Endothelial cell of umbilical vein (primary cell): Measurements from ENCODE around the gene UTRN. TPM values are rescaled to one million over a fixed set of nuclear protein-coding genes. Genes with fewer than 3 reads are reported as not detected.

Source experiments
- BruUV-seq: library from RNA; stranded (reverse); fragments of 400-500 nt; replicated peaks from 2 replicates; lab custom pipeline; 2021; lab: Mats Ljungman, UMichigan
- CTCF ChIA-PET: fragments of 300-600, 350-600 bp; sonication (Branson Sonifier 250); formaldehyde crosslinking; loops from one replicate; lab custom pipeline; 2021; ENCODE audit warnings: antibody characterized with exemption, inconsistent platforms; lab: Charles Lee
- POLR2A ChIA-PET: fragments of 300-600, 350-600 bp; sonication (Branson Sonifier 250); formaldehyde crosslinking; loops from one replicate; lab custom pipeline; 2021; ENCODE audit warnings: antibody characterized with exemption, inconsistent platforms; lab: Charles Lee
- DNase-seq: peaks from one replicate; pipeline ENCODE4 v3.0.0-alpha.2; 2011; ENCODE audit warnings: low read depth, low spot score
- FAIRE-seq: peaks from 2 replicates; lab custom pipeline; 2011; peaks lifted over from hg19 to GRCh38; lab: Jason Lieb, UNC
- H2AFZ ChIP-seq: 2 replicates; pipeline ENCODE4 v1.6.0; 2012; ENCODE audit warnings: low read depth, low read length, control low read depth, inconsistent platforms
- H3K27ac ChIP-seq: 2 replicates; pipeline ENCODE4 v1.5.1; 2011; ENCODE audit warnings: low read depth, mild to moderate bottlenecking, control low read depth, low read length, moderate library complexity; ENCODE audit not compliant: insufficient read depth
- H3K27me3 ChIP-seq, 2 experiments: 2 replicates each; pipeline versions ENCODE4 v1.6.0 to v1.6.1; 2011; ENCODE audit warnings: low read length in 2 of 2, mixed read lengths in 1 of 2; ENCODE audit not compliant: control insufficient read depth in 2 of 2, insufficient read depth in 2 of 2
- H3K36me3 ChIP-seq, 2 experiments: 2 replicates in 1 of 2; 3 replicates in 1 of 2; pipeline ENCODE4 v1.5.1; 2011; ENCODE audit warnings: low read length in 2 of 2, mild to moderate bottlenecking in 1 of 2, moderate library complexity in 1 of 2; ENCODE audit not compliant: control insufficient read depth in 2 of 2, insufficient read depth in 2 of 2; ENCODE audit errors: extremely low read depth in 1 of 2
- H3K4me1 ChIP-seq: 3 replicates; pipeline ENCODE4 v1.5.1; 2011; ENCODE audit warnings: mild to moderate bottlenecking, low read length; ENCODE audit not compliant: control insufficient read depth, insufficient read depth; ENCODE audit errors: extremely low read depth
- H3K4me2 ChIP-seq: 2 replicates; pipeline ENCODE4 v1.6.1; 2011; ENCODE audit warnings: low read length, control low read depth, mixed read lengths; ENCODE audit not compliant: insufficient read depth
- H3K4me3 ChIP-seq, 3 experiments: fragments of 200-600 bp in 1 of 3; sonication (generic), shearing (Covaris generic) in 1 of 3; replicated peaks in 1 of 3; 2 replicates each; pipeline ENCODE4 v1.5.1; 2011 to 2016; ENCODE audit warnings: control low read depth in 3 of 3, low read length in 3 of 3, mild to moderate bottlenecking in 2 of 3, inconsistent platforms in 1 of 3, low read depth in 1 of 3, moderate library complexity in 1 of 3; ENCODE audit not compliant: insufficient read depth in 1 of 3
- H3K79me2 ChIP-seq: 2 replicates; pipeline ENCODE4 v1.6.0; 2012; ENCODE audit warnings: low read length, inconsistent platforms; ENCODE audit not compliant: control insufficient read depth, insufficient read depth
- H3K9ac ChIP-seq: replicated peaks from 2 replicates; pipeline ENCODE3; 2011; ENCODE audit warnings: low read length, control low read depth; ENCODE audit not compliant: insufficient read depth; ENCODE audit errors: extremely low read depth
- H3K9me1 ChIP-seq: replicated peaks from 3 replicates; pipeline ENCODE4 v1.6.0; 2011; ENCODE audit warnings: mild to moderate bottlenecking, low read length; ENCODE audit not compliant: control insufficient read depth, insufficient read depth; ENCODE audit errors: extremely low read depth
- H3K9me3 ChIP-seq: replicated peaks from 2 replicates; pipeline ENCODE4 v1.5.1; 2012; ENCODE audit warnings: low read length, inconsistent platforms; ENCODE audit not compliant: control insufficient read depth, insufficient read depth
- H4K20me1 ChIP-seq: replicated peaks from 2 replicates; pipeline ENCODE3; 2011; ENCODE audit warnings: mild to moderate bottlenecking, low read length; ENCODE audit not compliant: control insufficient read depth, insufficient read depth; ENCODE audit errors: extremely low read depth
- CTCF ChIP-seq, 2 donors: IDR thresholded peaks; 1 replicate in 1 of 2; 2 replicates in 1 of 2; pipeline ENCODE4 v1.5.1; 2011; ENCODE audit warnings: low read length in 2 of 2, mild to moderate bottlenecking in 2 of 2, moderate library complexity in 2 of 2, control low read depth in 1 of 2, inconsistent platforms in 1 of 2, low read depth in 1 of 2; ENCODE audit not compliant: insufficient read depth in 1 of 2; ENCODE audit errors: extremely low read depth in 1 of 2
- EZH2 ChIP-seq: IDR thresholded peaks from 2 replicates; pipeline ENCODE4 v1.6.1; 2012; ENCODE audit warnings: borderline replicate concordance, low read depth, mild to moderate bottlenecking, moderate library complexity, low read length, inconsistent platforms; ENCODE audit not compliant: severe bottlenecking
- FOS ChIP-seq: IDR thresholded peaks from 2 replicates; pipeline ENCODE4 v1.6.1; 2011; ENCODE audit warnings: mild to moderate bottlenecking, low read length, moderate library complexity, borderline replicate concordance; ENCODE audit not compliant: insufficient read depth
- GATA2 ChIP-seq: IDR thresholded peaks from 2 replicates; pipeline ENCODE4 v1.7.0; 2011; ENCODE audit warnings: low read depth, mild to moderate bottlenecking, moderate library complexity, mixed read lengths, low read length; ENCODE audit not compliant: insufficient read length, insufficient read depth
- JUN ChIP-seq: IDR thresholded peaks from 2 replicates; pipeline ENCODE4 v1.6.1; 2011; ENCODE audit warnings: borderline replicate concordance, low read depth; ENCODE audit not compliant: insufficient read length, insufficient read depth
- MAX ChIP-seq: IDR thresholded peaks from 2 replicates; pipeline ENCODE4 v1.6.1; 2011; ENCODE audit not compliant: insufficient read depth, insufficient read length
- MYC ChIP-seq: IDR thresholded peaks from one replicate; pipeline ENCODE4 v1.6.1; 2011; ENCODE audit warnings: mild to moderate bottlenecking, low read depth, low read length
- POLR2A ChIP-seq: IDR thresholded peaks from 2 replicates; pipeline ENCODE4 v1.6.1; 2012; ENCODE audit warnings: low read depth, mild to moderate bottlenecking, control low read depth, low read length
- POLR2AphosphoS5 ChIP-seq: IDR thresholded peaks from 2 replicates; pipeline ENCODE4 v1.6.1; 2012; ENCODE audit warnings: low read depth, mild to moderate bottlenecking, control low read depth, low read length, moderate library complexity; ENCODE audit not compliant: insufficient read depth
- dilution Hi-C: fragments of 300-500 bp; cut with MboI; formaldehyde crosslinking; loops from one replicate; pipeline ENCODE4 v1.15.0; 2019; ENCODE audit warnings: low sequenced_read_pairs; ENCODE audit not compliant: extremely low pct_ligation_motif_present
- intact Hi-C: fragments of 100-400 bp; cut with micrococcal nuclease; formaldehyde crosslinking; loops from one replicate; pipeline ENCODE4 v1.10.0; 2022
- polyA plus RNA-seq, 4 experiments: library from polyadenylated mRNA; depleted of rRNA in 3 of 4; stranded (reverse) in 3 of 4; unstranded in 1 of 4; fragments of >200 nt; gene quantifications; 2 replicates each; pipeline versions ENCODE4 v1.2.1 to v1.2.3, GENCODE V29; 2011 to 2012; ENCODE audit warnings: missing spikeins in 1 of 4
- total RNA-seq: library from RNA; stranded (reverse); gene quantifications from 2 replicates; pipeline ENCODE4 v1.2.3, GENCODE V29; 2021

UTRN gene
- total and polyA plus RNA-seq, 2 donors (not counting 3 experiments of a cell fraction or from before 2014, with no cell fraction given) = 37.4 to 224 TPM

- DNase-seq = peak; percentile 63
- H3K9me1 ChIP-seq = no peaks in the 10 kb centered on the region
- H3K27ac ChIP-seq = no peak overlapping the region
- H3K4me1 ChIP-seq = peaks cover 52% of the 10 kb centered on the region
- no peaks in the 10 kb centered on the region for H3K9me3 ChIP-seq
- intact Hi-C loops (no loop called here), dilution Hi-C loops (no loop called here)
- H4K20me1 ChIP-seq = no peaks in the 10 kb centered on the region
- POLR2A ChIA-PET = no interaction called here
- BruUV-seq = no TSS peak
- TF ChIP-seq POLR2AphosphoS5 = no peak
- FAIRE-seq = no peak
- H3K36me3 ChIP-seq = no peaks in the 10 kb centered on the region
- H2AFZ ChIP-seq = no peak overlapping the region
- H3K4me3 ChIP-seq = no peak overlapping the region
- peaks cover 26% of the 10 kb centered on the region for H3K79me2 ChIP-seq
- CTCF ChIA-PET = interaction anchor here (0.9 to 5.9 kb wide), 4 partner anchors 12 to 172 kb away, joined by 3 to 34 read pairs (median 4); no protein-coding TSS in a partner anchor
- no peaks in the 10 kb centered on the region for H3K27me3 ChIP-seq
- H3K4me2 ChIP-seq = peak overlapping the region; percentile 66
- peak overlapping the region; percentile 25 for H3K9ac ChIP-seq
These were observed 31.7 kb downstream of the UTRN start for GRCh38 chr6:144316862-144317195.

GRCh38 chr6:144317736-144318135 lies 32.6 kb downstream of the UTRN start:
- FAIRE-seq (no peak), DNase-seq (peak; percentile 72)
- Histone ChIP-seq H3K9me3 (no peaks in the 10 kb centered on the region), H3K9ac (no peak overlapping the region), H4K20me1 (no peaks in the 10 kb centered on the region), H3K79me2 (peaks cover 28% of the 10 kb centered on the region), H3K4me2 (peak overlapping the region; percentile 27), H3K4me3 (no peak overlapping the region), H3K27me3 (no peaks in the 10 kb centered on the region), H3K4me1 (peaks cover 52% of the 10 kb centered on the region), H3K27ac (no peak overlapping the region), H3K9me1 (no peaks in the 10 kb centered on the region), H3K36me3 (no peaks in the 10 kb centered on the region), H2AFZ (no peak overlapping the region)
- ChIA-PET CTCF (interaction anchor here (0.6 to 5.9 kb wide), 3 partner anchors 10 to 171 kb away, joined by 3 to 34 read pairs (median 4); no protein-coding TSS in a partner anchor), POLR2A (no interaction called here)
- dilution Hi-C loops = no loop called here
- no TSS peak for BruUV-seq
- intact Hi-C loops = no loop called here
- TF ChIP-seq MAX (no peak), CTCF (IDR thresholded peaks at IDR 0.05; ENCODE audit: extremely low read depth in 1 of 2, insufficient read depth in 1 of 2, low read depth in 1 of 2, low read length in 2 of 2) (no peak), POLR2A (no peak), GATA2 (no peak), EZH2 (no peak), FOS (no peak), POLR2AphosphoS5 (no peak), MYC (no peak), JUN (no peak)
